Posterior vena cava (tissue), 2 donors: ENCODE results near the gene PGM2L1. TPM values are rescaled to one million over a fixed set of nuclear protein-coding genes. Genes with fewer than 3 reads are reported as not detected.

Experiments used
- microRNA-seq, 2 donors: library from miRNA; unstranded; fragments of <30 nt; microRNA quantifications; one replicate each; pipeline ENCODE4 v1.2.0, GENCODE V29; 2020 to 2021; ENCODE audit warnings: borderline microRNAs expressed in 2 of 2
- total RNA-seq, 2 donors: library from RNA; stranded (reverse); fragmentation: NEBNext Ultra II Directional; extraction: Animal tissue kit (Norgen Biotek cat#: 25700); gene quantifications; one replicate each; pipeline ENCODE4 v1.2.1, GENCODE V29; 2021
- donor health status: DM: yes; HTN: yes; CAD: no.
- donor health status: DM: yes; HTN: yes; CAD: no.

Gene PGM2L1
- total RNA-seq, 2 donors from 2014 or later = 4.1 to 11.5 TPM

Small RNA genes lying within 50 kb of the gene (microRNA-seq; reads per million reads assigned to microRNA genes)
- gene MIR548AL = 0 to 0.26 reads per million in 2 donors

Other genes with a start within 250 kb of the PGM2L1 start
- gene C2CD3, start 227.4 kb downstream of the PGM2L1 start, total RNA-seq = 10 to 100 TPM; 14.5 to 16.9 TPM
- 10 to 100 TPM; 30.0 to 34.0 TPM for gene PPME1, start 227.1 kb downstream of the PGM2L1 start, total RNA-seq
- 1 to 10 TPM; 3.3 to 5.6 TPM for gene P4HA3, start 86.8 kb downstream of the PGM2L1 start, total RNA-seq
- 1 to 10 TPM; 2.6 to 7.3 TPM for gene KCNE3, start 69.1 kb upstream of the PGM2L1 start, total RNA-seq
- gene LIPT2, start 95.3 kb upstream of the PGM2L1 start, total RNA-seq = 1 to 10 TPM; 1.2 to 1.4 TPM
- gene POLD3, start 194.1 kb upstream of the PGM2L1 start, total RNA-seq = 10 to 100 TPM; 15.2 to 16.1 TPM